HEK293 (cell line): ENCODE results near the gene ATP6V1F.

Experiments
- ATF2 ChIP-seq: fragments of 450-650 bp; formaldehyde crosslinking; IDR thresholded peaks from 2 replicates; pipeline ENCODE4 v1.5.1; 2016; ENCODE audit warnings: missing biosample characterization, missing genetic modification characterization, low read depth
- ELK4 ChIP-seq: IDR thresholded peaks from 2 replicates; pipeline ENCODE4 v1.6.1; 2011; ENCODE audit warnings: mild to moderate bottlenecking, low read depth, low read length, borderline replicate concordance
- GFI1B ChIP-seq: fragments of 450-650 bp; formaldehyde crosslinking; IDR thresholded peaks from 2 replicates; pipeline ENCODE4 v1.5.1; 2016; ENCODE audit warnings: missing biosample characterization, missing genetic modification characterization
- IKZF3 ChIP-seq: fragments of 450-650 bp; IDR thresholded peaks from 2 replicates; pipeline ENCODE4 v1.5.0; 2018; ENCODE audit warnings: missing biosample characterization, mild to moderate bottlenecking, missing genetic modification characterization, moderate library complexity
- OSR2 ChIP-seq: fragments of 450-650 bp; formaldehyde crosslinking; IDR thresholded peaks from 2 replicates; pipeline ENCODE4 v1.5.1; 2016; ENCODE audit warnings: missing biosample characterization, missing genetic modification characterization
- PATZ1 ChIP-seq: fragments of 450-650 bp; formaldehyde crosslinking; IDR thresholded peaks from 2 replicates; pipeline ENCODE4 v1.5.1; 2016; ENCODE audit warnings: missing biosample characterization, missing genetic modification characterization
- PRDM10 ChIP-seq: fragments of 450-650 bp; formaldehyde crosslinking; IDR thresholded peaks from 2 replicates; pipeline ENCODE4 v1.5.1; 2016; ENCODE audit warnings: missing biosample characterization, missing genetic modification characterization
- SP3 ChIP-seq: fragments of 450-650 bp; formaldehyde crosslinking; IDR thresholded peaks from 2 replicates; pipeline ENCODE4 v1.5.1; 2016; ENCODE audit warnings: missing biosample characterization, missing genetic modification characterization
- WT1 ChIP-seq: fragments of 450-650 bp; formaldehyde crosslinking; IDR thresholded peaks from 2 replicates; pipeline ENCODE4 v1.5.1; 2016; ENCODE audit warnings: missing biosample characterization, missing genetic modification characterization
- ZBTB6 ChIP-seq: fragments of 450-650 bp; formaldehyde crosslinking; IDR thresholded peaks from 2 replicates; pipeline ENCODE4 v1.5.1; 2017; ENCODE audit warnings: missing biosample characterization, missing genetic modification characterization
- ZFHX2 ChIP-seq: fragments of 450-650 bp; formaldehyde crosslinking; conservative IDR thresholded peaks from 2 replicates; pipeline ENCODE4 v1.5.1; 2016; ENCODE audit warnings: missing biosample characterization, missing genetic modification characterization
- ZFP69B ChIP-seq: fragments of 450-650 bp; formaldehyde crosslinking; IDR thresholded peaks from 2 replicates; pipeline ENCODE4 v1.5.1; 2016; ENCODE audit warnings: missing biosample characterization, missing genetic modification characterization
- ZNF184 ChIP-seq: fragments of 450-650 bp; IDR thresholded peaks from 2 replicates; pipeline ENCODE4 v1.5.1; 2018; ENCODE audit warnings: missing biosample characterization, mild to moderate bottlenecking, missing genetic modification characterization
- ZNF214 ChIP-seq: fragments of 450-650 bp; formaldehyde crosslinking; IDR thresholded peaks from 2 replicates; pipeline ENCODE4 v1.5.1; 2017; ENCODE audit warnings: missing biosample characterization, mild to moderate bottlenecking, missing genetic modification characterization, borderline replicate concordance
- ZNF302 ChIP-seq: fragments of 450-650 bp; formaldehyde crosslinking; IDR thresholded peaks from 2 replicates; pipeline ENCODE4 v1.5.1; 2016; ENCODE audit warnings: missing biosample characterization, missing genetic modification characterization, low read depth
- ZNF311 ChIP-seq: fragments of 450-650 bp; formaldehyde crosslinking; IDR thresholded peaks from 2 replicates; pipeline ENCODE4 v1.5.1; 2017; ENCODE audit warnings: missing biosample characterization, missing genetic modification characterization, borderline replicate concordance
- ZNF341 ChIP-seq: fragments of 450-650 bp; formaldehyde crosslinking; IDR thresholded peaks from 2 replicates; pipeline ENCODE4; 2016; ENCODE audit warnings: low read depth, missing biosample characterization, missing genetic modification characterization
- ZNF366 ChIP-seq: fragments of 450-650 bp; formaldehyde crosslinking; conservative IDR thresholded peaks from 2 replicates; pipeline ENCODE4 v1.5.1; 2016; ENCODE audit warnings: missing biosample characterization, missing genetic modification characterization
- ZNF501 ChIP-seq: fragments of 450-650 bp; formaldehyde crosslinking; IDR thresholded peaks from 2 replicates; pipeline ENCODE4 v1.5.1; 2016; ENCODE audit warnings: missing biosample characterization, missing genetic modification characterization
- ZNF548 ChIP-seq: fragments of 450-650 bp; formaldehyde crosslinking; IDR thresholded peaks from 2 replicates; pipeline ENCODE4 v1.5.1; 2016; ENCODE audit warnings: missing biosample characterization, missing genetic modification characterization
- ZNF561 ChIP-seq: fragments of 450-650 bp; IDR thresholded peaks from 2 replicates; pipeline ENCODE4 v1.5.1; 2018; ENCODE audit warnings: missing biosample characterization, missing genetic modification characterization, borderline replicate concordance
- ZNF600 ChIP-seq: fragments of 450-650 bp; formaldehyde crosslinking; IDR thresholded peaks from 2 replicates; pipeline ENCODE4 v1.5.1; 2016; ENCODE audit warnings: missing biosample characterization, missing genetic modification characterization
- ZNF623 ChIP-seq: fragments of 450-650 bp; formaldehyde crosslinking; IDR thresholded peaks from 2 replicates; pipeline ENCODE4 v1.5.1; 2016; ENCODE audit warnings: missing biosample characterization, missing genetic modification characterization
- ZNF639 ChIP-seq: fragments of 450-650 bp; formaldehyde crosslinking; IDR thresholded peaks from 2 replicates; pipeline ENCODE4 v1.5.1; 2016; ENCODE audit warnings: missing biosample characterization, missing genetic modification characterization
- ZNF664 ChIP-seq: fragments of 450-650 bp; formaldehyde crosslinking; IDR thresholded peaks from 2 replicates; pipeline ENCODE4 v1.5.1; 2016; ENCODE audit warnings: missing biosample characterization, missing genetic modification characterization
- ZNF677 ChIP-seq: fragments of 450-650 bp; IDR thresholded peaks from 2 replicates; pipeline ENCODE4 v1.5.0; 2018; ENCODE audit warnings: missing biosample characterization, mild to moderate bottlenecking, missing genetic modification characterization, moderate library complexity
- ZNF692 ChIP-seq: fragments of 450-650 bp; formaldehyde crosslinking; IDR thresholded peaks from 2 replicates; pipeline ENCODE4 v1.5.1; 2016; ENCODE audit warnings: missing biosample characterization, missing genetic modification characterization

The ATP6V1F gene

GRCh38 chr7:128887169-128888038 is 24.7 kb downstream of the ATP6V1F start (continued):
- TF ChIP-seq ZBTB6 (tag by site-specific recombination) (no peak), ZNF214 (tag by site-specific recombination) (no peak), GFI1B (tag by site-specific recombination) (no peak), ZNF501 (tag by site-specific recombination) (no peak), ZNF664 (tag by site-specific recombination) (no peak), ATF2 (tag by site-specific recombination) (no peak), OSR2 (no peak), ZNF341 (tag by site-specific recombination) (peak; percentile 23; the same call in 1 of the 2 replicates), WT1 (no peak), SP3 (tag by site-specific recombination) (no peak), ZNF548 (tag by site-specific recombination) (no peak), ELK4 (no peak), ZNF600 (0 out of 2 replicates have a peak, but pooled peaks have one; percentile 23), ZNF692 (tag by site-specific recombination) (no peak), ZNF561 (tag by site-specific recombination) (no peak), ZFP69B (no peak), PATZ1 (tag by site-specific recombination) (peak; percentile 27; the same call in 1 of the 2 replicates), ZNF311 (tag by site-specific recombination) (no peak), IKZF3 (tag by site-specific recombination) (no peak), ZNF302 (tag by site-specific recombination) (no peak), ZFHX2 (tag by site-specific recombination) (peak; percentile 99), ZNF639 (tag by site-specific recombination) (no peak), PRDM10 (tag by site-specific recombination) (no peak), ZNF184 (tag by site-specific recombination) (no peak), ZNF623 (no peak), ZNF677 (no peak), ZNF366 (no peak)
